A549 (cell line): Measurements from ENCODE around the gene MEIOSIN. TPM values are rescaled to one million over a fixed set of nuclear protein-coding genes. Genes with fewer than 3 reads are reported as not detected.

Experiments
- ATAC-seq, 2 experiments: fragments of 200-7000 bp in 1 of 2; fragments of >200 bp in 1 of 2; cut with Nextera tagmentation in 1 of 2; cut with Tn5 transposase in 1 of 2; 3 replicates each; pipeline versions ENCODE4 v1.8.0 to v1.9.1; 2018 to 2020; ENCODE audit warnings: mild to moderate bottlenecking in 1 of 2, moderate library complexity in 1 of 2
- CTCF ChIA-PET: fragments of 300-600 bp; sonication (Branson Sonifier 250); formaldehyde crosslinking; extraction: SDS; loops from one replicate; lab custom pipeline; 2021; ENCODE audit warnings: antibody characterized with exemption, inconsistent platforms; lab: Yijun Ruan, JAX
- POLR2A ChIA-PET: fragments of 350-600 bp; formaldehyde crosslinking; extraction: SDS; loops from one replicate; lab custom pipeline; 2021; ENCODE audit warnings: antibody characterized with exemption, inconsistent platforms; lab: Yijun Ruan, JAX
- DNase-seq, 2 experiments: peaks; one replicate each; pipeline versions ENCODE4 v3.0.0 to v3.0.0-alpha.2; 2011 to 2016; ENCODE audit warnings: low read depth in 1 of 2, low spot score in 1 of 2
- FAIRE-seq: peaks from 2 replicates; lab custom pipeline; 2011; peaks lifted over from hg19 to GRCh38; lab: Jason Lieb, UNC
- H3K27ac ChIP-seq, 2 experiments: fragments of >200 bp; sonication (Bioruptor Twin); formaldehyde crosslinking; 3 replicates each; pipeline ENCODE4 v1.5.1; 2016 to 2017
- H3K4me1 ChIP-seq: fragments of >200 bp; sonication (Bioruptor Twin); formaldehyde crosslinking; 3 replicates; pipeline ENCODE4 v1.6.1; 2016
- H3K4me2 ChIP-seq: fragments of >200 bp; sonication (Bioruptor Twin); formaldehyde crosslinking; 3 replicates; pipeline ENCODE4 v1.6.1; 2016
- H3K4me3 ChIP-seq: fragments of >200 bp; sonication (Bioruptor Twin); formaldehyde crosslinking; 3 replicates; pipeline ENCODE4 v1.5.1; 2016
- H3K9me3 ChIP-seq: fragments of >200 bp; sonication (Bioruptor Twin); formaldehyde crosslinking; 3 replicates; pipeline ENCODE4 v1.6.1; 2016
- CBX2 ChIP-seq: fragments of 200-600 bp; sonication (generic); IDR thresholded peaks from 2 replicates; pipeline ENCODE4 v1.6.1; 2016; ENCODE audit warnings: low read depth, mild to moderate bottlenecking, borderline replicate concordance
- CEBPB ChIP-seq, 2 experiments: fragments of >200 bp in 1 of 2; sonication (Bioruptor Twin) in 1 of 2; formaldehyde crosslinking in 1 of 2; IDR thresholded peaks; 2 replicates each; pipeline ENCODE4 v1.6.1; 2012 to 2016
- CHD2 ChIP-seq: fragments of 150-350 bp; IDR thresholded peaks from 2 replicates; pipeline ENCODE4 v1.6.1; 2014; ENCODE audit warnings: low read length; ENCODE audit not compliant: partially characterized antibody
- CHD4 ChIP-seq: fragments of 200-600 bp; sonication (generic); IDR thresholded peaks from 2 replicates; pipeline ENCODE4 v1.6.1; 2016; ENCODE audit warnings: antibody characterized with exemption, mild to moderate bottlenecking, borderline replicate concordance
- CTCF ChIP-seq: fragments of >200 bp; sonication (Bioruptor Twin); formaldehyde crosslinking; IDR thresholded peaks from 3 replicates; pipeline ENCODE4 v1.5.1; 2016
- EHF ChIP-seq: fragments of 250-450 bp; sonication (Bioruptor Pico); IDR thresholded peaks from 2 replicates; pipeline ENCODE4 v1.5.0; 2020; ENCODE audit warnings: mild to moderate bottlenecking
- EHMT2 ChIP-seq: fragments of 200-600 bp; sonication (generic); IDR thresholded peaks from 2 replicates; pipeline ENCODE4 v1.6.1; 2016; ENCODE audit warnings: antibody characterized with exemption, low read depth, mild to moderate bottlenecking, moderate library complexity
- ESRRA ChIP-seq: fragments of 150-350 bp; IDR thresholded peaks from 2 replicates; pipeline ENCODE4 v1.6.1; 2014; ENCODE audit warnings: mild to moderate bottlenecking, low read length, borderline replicate concordance
- FOSB ChIP-seq: fragments of 250-450 bp; sonication (Bioruptor Pico); IDR thresholded peaks from 2 replicates; pipeline ENCODE4 v1.5.0; 2020; ENCODE audit warnings: mild to moderate bottlenecking, moderate library complexity
- GATA3 ChIP-seq: IDR thresholded peaks from 2 replicates; pipeline ENCODE4 v1.6.1; 2012; ENCODE audit warnings: borderline replicate concordance
- HEYL ChIP-seq: fragments of 250-450 bp; sonication (Bioruptor Pico); IDR thresholded peaks from 2 replicates; pipeline ENCODE4 v1.8.0; 2021; ENCODE audit warnings: mild to moderate bottlenecking, moderate library complexity
- HOXB5 ChIP-seq: fragments of 250-450 bp; sonication (Bioruptor Pico); IDR thresholded peaks from 2 replicates; pipeline ENCODE4 v1.5.0; 2020; ENCODE audit warnings: mild to moderate bottlenecking, moderate library complexity
- JUN ChIP-seq, 2 experiments: fragments of >200 bp; sonication (Bioruptor Twin); formaldehyde crosslinking; IDR thresholded peaks; 2 replicates in 1 of 2; 3 replicates in 1 of 2; pipeline ENCODE4 v1.6.1; 2016 to 2017
- JUNB ChIP-seq: fragments of >200 bp; sonication (Bioruptor Twin); formaldehyde crosslinking; IDR thresholded peaks from 2 replicates; pipeline ENCODE4 v1.6.1; 2016
- KDM1A ChIP-seq: fragments of 200-600 bp; sonication (generic); IDR thresholded peaks from 2 replicates; pipeline ENCODE4 v1.6.1; 2016; ENCODE audit warnings: low read depth, mild to moderate bottlenecking
- MYC ChIP-seq: IDR thresholded peaks from 2 replicates; pipeline ENCODE4 v1.6.1; 2012; ENCODE audit warnings: mild to moderate bottlenecking, inconsistent platforms, low read length, improper control_type of control experiment, borderline replicate concordance
- NPAS2 ChIP-seq: fragments of 250-450 bp; sonication (Bioruptor Pico); IDR thresholded peaks from 2 replicates; pipeline ENCODE4 v1.8.0; 2022; ENCODE audit warnings: mild to moderate bottlenecking, moderate library complexity, borderline replicate concordance
- RAD21 ChIP-seq, 2 experiments: fragments of >200 bp in 1 of 2; sonication (Bioruptor Twin) in 1 of 2; formaldehyde crosslinking in 1 of 2; IDR thresholded peaks in 1 of 2; conservative IDR thresholded peaks in 1 of 2; 2 replicates in 1 of 2; 3 replicates in 1 of 2; pipeline ENCODE4 v1.6.1; 2012 to 2018; ENCODE audit warnings: inconsistent platforms in 1 of 2
- RFX5 ChIP-seq: fragments of 450-650 bp; IDR thresholded peaks from 2 replicates; pipeline ENCODE4 v1.7.1; 2014; ENCODE audit warnings: antibody characterized with exemption, mild to moderate bottlenecking, moderate library complexity
- SMC3 ChIP-seq: fragments of >200 bp; sonication (Bioruptor Twin); formaldehyde crosslinking; IDR thresholded peaks from 3 replicates; pipeline ENCODE4 v1.6.1; 2018; ENCODE audit warnings: inconsistent platforms
- ZC3H11A ChIP-seq: fragments of 450-650 bp; IDR thresholded peaks from 2 replicates; pipeline ENCODE4 v1.6.1; 2014; ENCODE audit warnings: antibody characterized with exemption, mild to moderate bottlenecking
- ZFP36 ChIP-seq: fragments of 450-650 bp; IDR thresholded peaks from 2 replicates; pipeline ENCODE4 v1.6.1; 2014; ENCODE audit warnings: borderline replicate concordance; ENCODE audit not compliant: partially characterized antibody
- ZNF302 ChIP-seq: fragments of 250-450 bp; sonication (Bioruptor Pico); IDR thresholded peaks from 2 replicates; pipeline ENCODE4 v1.9.0; 2021; ENCODE audit warnings: inconsistent platforms, mild to moderate bottlenecking, moderate library complexity
- WGBS: methylation state at CpG from one replicate; pipeline ENCODE4 v1.1.6; 2017; ENCODE audit errors: missing lambda C conversion rate; 5-methylcytosine and 5-hydroxymethylcytosine counted together
- polyA plus RNA-seq, 4 experiments: library from polyadenylated mRNA; depleted of rRNA in 3 of 4; stranded (reverse); fragments of >200 nt; fragmentation: RNase III in 1 of 4; extraction: RNeasy Plus Mini Kit Qiagen cat#74134 plus additional on column Dnase treatment in 1 of 4; gene quantifications; 2 replicates in 3 of 4; 3 replicates in 1 of 4; pipeline ENCODE4 v1.2.3, GENCODE V29; 2011 to 2017
- TF ChIP-seq, protein P1 (sequence below): fragments of >200 bp; sonication (Bioruptor Twin); formaldehyde crosslinking; IDR thresholded peaks from 2 replicates; pipeline ENCODE4 v1.6.1; 2016
- TF ChIP-seq, protein P2 (sequence below): fragments of 200-600 bp; sonication (generic); IDR thresholded peaks from 2 replicates; pipeline ENCODE4 v1.6.1; 2016; ENCODE audit warnings: antibody characterized with exemption, mild to moderate bottlenecking, moderate library complexity
- TF ChIP-seq, protein P3 (sequence below): fragments of 250-450 bp; sonication (Bioruptor Pico); IDR thresholded peaks from 2 replicates; pipeline ENCODE4 v1.5.0; 2021; ENCODE audit warnings: mild to moderate bottlenecking, moderate library complexity, borderline replicate concordance
- TF ChIP-seq, protein P4 (sequence below): IDR thresholded peaks from 2 replicates; pipeline ENCODE4 v1.6.1; 2012; ENCODE audit warnings: low read depth, borderline replicate concordance

The MEIOSIN gene
- polyA plus RNA-seq, 2 of the 4 experiments (the other 2 are of a cell fraction), result not detected

- CTCF ChIA-PET, result interaction anchor here (0.6 to 74.3 kb wide), 6 partner anchors 10 to 91 kb away, joined by 3 to 2204 read pairs (median 4); partner anchors contain the start of genes DMPK, DMWD, FOXA3 and QPCTL
These were observed 40.1 kb downstream of the MEIOSIN start for GRCh38 chr19:45773384-45773783.

GRCh38 chr19:45774765-45775164 is 41.5 kb downstream of the MEIOSIN start:
- H3K4me1 ChIP-seq, result peaks cover 13% of the 10 kb centered on the region
- CTCF ChIA-PET, result interaction anchor here (0.7 to 74.3 kb wide), 3 partner anchors 33 to 83 kb away, joined by 3 to 2204 read pairs (median 3); partner anchors contain the start of genes DMPK, DMWD, RSPH6A and SNRPD2
- no peaks in the 10 kb centered on the region for H3K9me3 ChIP-seq
- no peak overlapping the region for H3K4me3 ChIP-seq
- FAIRE-seq, result no peak
- peak; percentile 65 to 71 for DNase-seq
- no peak overlapping the region for H3K4me2 ChIP-seq
- POLR2A ChIA-PET, result interaction anchor here (0.6 to 1.0 kb wide), 2 partner anchors 8 to 169 kb away, joined by 3 to 4 read pairs; partner anchors contain the start of gene DMPK
- WGBS, result 85% methylated on average over 9 of the region's 9 CpGs
- H3K27ac ChIP-seq, result no peak overlapping the region
- ATAC-seq, result no peak
- TF ChIP-seq FOSB (CRISPR knock-in tag) (no peak), MYC (no peak), CTCF (no peak), GATA3 (no peak), RAD21 (conservative IDR thresholded peaks at IDR 0.05 in 1 of 2, IDR thresholded peaks at IDR 0.05 in 1 of 2) (no peak), ESRRA (no peak), NPAS2 (CRISPR knock-in tag) (no peak), SMC3 (no peak), RFX5 (no peak), ZFP36 (no peak), EHF (CRISPR knock-in tag) (no peak)
- TF ChIP-seq, protein P1, sequence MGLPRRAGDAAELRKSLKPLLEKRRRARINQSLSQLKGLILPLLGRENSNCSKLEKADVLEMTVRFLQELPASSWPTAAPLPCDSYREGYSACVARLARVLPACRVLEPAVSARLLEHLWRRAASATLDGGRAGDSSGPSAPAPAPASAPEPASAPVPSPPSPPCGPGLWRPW, result no peak
- TF ChIP-seq, protein P2, sequence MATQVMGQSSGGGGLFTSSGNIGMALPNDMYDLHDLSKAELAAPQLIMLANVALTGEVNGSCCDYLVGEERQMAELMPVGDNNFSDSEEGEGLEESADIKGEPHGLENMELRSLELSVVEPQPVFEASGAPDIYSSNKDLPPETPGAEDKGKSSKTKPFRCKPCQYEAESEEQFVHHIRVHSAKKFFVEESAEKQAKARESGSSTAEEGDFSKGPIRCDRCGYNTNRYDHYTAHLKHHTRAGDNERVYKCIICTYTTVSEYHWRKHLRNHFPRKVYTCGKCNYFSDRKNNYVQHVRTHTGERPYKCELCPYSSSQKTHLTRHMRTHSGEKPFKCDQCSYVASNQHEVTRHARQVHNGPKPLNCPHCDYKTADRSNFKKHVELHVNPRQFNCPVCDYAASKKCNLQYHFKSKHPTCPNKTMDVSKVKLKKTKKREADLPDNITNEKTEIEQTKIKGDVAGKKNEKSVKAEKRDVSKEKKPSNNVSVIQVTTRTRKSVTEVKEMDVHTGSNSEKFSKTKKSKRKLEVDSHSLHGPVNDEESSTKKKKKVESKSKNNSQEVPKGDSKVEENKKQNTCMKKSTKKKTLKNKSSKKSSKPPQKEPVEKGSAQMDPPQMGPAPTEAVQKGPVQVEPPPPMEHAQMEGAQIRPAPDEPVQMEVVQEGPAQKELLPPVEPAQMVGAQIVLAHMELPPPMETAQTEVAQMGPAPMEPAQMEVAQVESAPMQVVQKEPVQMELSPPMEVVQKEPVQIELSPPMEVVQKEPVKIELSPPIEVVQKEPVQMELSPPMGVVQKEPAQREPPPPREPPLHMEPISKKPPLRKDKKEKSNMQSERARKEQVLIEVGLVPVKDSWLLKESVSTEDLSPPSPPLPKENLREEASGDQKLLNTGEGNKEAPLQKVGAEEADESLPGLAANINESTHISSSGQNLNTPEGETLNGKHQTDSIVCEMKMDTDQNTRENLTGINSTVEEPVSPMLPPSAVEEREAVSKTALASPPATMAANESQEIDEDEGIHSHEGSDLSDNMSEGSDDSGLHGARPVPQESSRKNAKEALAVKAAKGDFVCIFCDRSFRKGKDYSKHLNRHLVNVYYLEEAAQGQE, result no peak

More at GRCh38 chr19:45773384-45773783, 40.1 kb downstream of the MEIOSIN start:
- POLR2A ChIA-PET, result interaction anchor here (1.0 kb wide), 1 partner anchor 19 kb away, joined by 3 read pairs; the partner anchor contains the start of gene DMWD
- FAIRE-seq (no peak), ATAC-seq (no peak)
- H3K4me2 ChIP-seq, result no peak overlapping the region
- no peaks in the 10 kb centered on the region for H3K9me3 ChIP-seq
- no peak overlapping the region for H3K27ac ChIP-seq
- WGBS, result 78% methylated on average over 2 of the region's 2 CpGs
- peaks cover 5% of the 10 kb centered on the region for H3K4me1 ChIP-seq
- no peak overlapping the region for H3K4me3 ChIP-seq
- TF ChIP-seq ZC3H11A (no peak), EHMT2 (no peak), ZNF302 (no peak), HOXB5 (no peak), CBX2 (no peak), JUNB (no peak), CHD4 (no peak), SMC3 (no peak), CHD2 (no peak), ZFP36 (no peak), EHF (CRISPR knock-in tag) (no peak), CEBPB (IDR thresholded peaks at IDR 0.05) (no peak), KDM1A (no peak), HEYL (no peak), JUN (IDR thresholded peaks at IDR 0.05) (no peak)
- TF ChIP-seq, protein P3, sequence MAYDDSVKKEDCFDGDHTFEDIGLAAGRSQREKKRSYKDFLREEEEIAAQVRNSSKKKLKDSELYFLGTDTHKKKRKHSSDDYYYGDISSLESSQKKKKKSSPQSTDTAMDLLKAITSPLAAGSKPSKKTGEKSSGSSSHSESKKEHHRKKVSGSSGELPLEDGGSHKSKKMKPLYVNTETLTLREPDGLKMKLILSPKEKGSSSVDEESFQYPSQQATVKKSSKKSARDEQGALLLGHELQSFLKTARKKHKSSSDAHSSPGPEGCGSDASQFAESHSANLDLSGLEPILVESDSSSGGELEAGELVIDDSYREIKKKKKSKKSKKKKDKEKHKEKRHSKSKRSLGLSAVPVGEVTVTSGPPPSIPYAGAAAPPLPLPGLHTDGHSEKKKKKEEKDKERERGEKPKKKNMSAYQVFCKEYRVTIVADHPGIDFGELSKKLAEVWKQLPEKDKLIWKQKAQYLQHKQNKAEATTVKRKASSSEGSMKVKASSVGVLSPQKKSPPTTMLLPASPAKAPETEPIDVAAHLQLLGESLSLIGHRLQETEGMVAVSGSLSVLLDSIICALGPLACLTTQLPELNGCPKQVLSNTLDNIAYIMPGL (CRISPR knock-in tag), result no peak
- TF ChIP-seq, protein P4, sequence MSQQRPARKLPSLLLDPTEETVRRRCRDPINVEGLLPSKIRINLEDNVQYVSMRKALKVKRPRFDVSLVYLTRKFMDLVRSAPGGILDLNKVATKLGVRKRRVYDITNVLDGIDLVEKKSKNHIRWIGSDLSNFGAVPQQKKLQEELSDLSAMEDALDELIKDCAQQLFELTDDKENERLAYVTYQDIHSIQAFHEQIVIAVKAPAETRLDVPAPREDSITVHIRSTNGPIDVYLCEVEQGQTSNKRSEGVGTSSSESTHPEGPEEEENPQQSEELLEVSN, result no peak
- TF ChIP-seq, protein P2, result no peak
- TF ChIP-seq, all 56 proteins: peak for 0
- DNase-seq, result no peak
